ENCODE measurements around the gene DNAH8.

Gene DNAH8

DNA sequence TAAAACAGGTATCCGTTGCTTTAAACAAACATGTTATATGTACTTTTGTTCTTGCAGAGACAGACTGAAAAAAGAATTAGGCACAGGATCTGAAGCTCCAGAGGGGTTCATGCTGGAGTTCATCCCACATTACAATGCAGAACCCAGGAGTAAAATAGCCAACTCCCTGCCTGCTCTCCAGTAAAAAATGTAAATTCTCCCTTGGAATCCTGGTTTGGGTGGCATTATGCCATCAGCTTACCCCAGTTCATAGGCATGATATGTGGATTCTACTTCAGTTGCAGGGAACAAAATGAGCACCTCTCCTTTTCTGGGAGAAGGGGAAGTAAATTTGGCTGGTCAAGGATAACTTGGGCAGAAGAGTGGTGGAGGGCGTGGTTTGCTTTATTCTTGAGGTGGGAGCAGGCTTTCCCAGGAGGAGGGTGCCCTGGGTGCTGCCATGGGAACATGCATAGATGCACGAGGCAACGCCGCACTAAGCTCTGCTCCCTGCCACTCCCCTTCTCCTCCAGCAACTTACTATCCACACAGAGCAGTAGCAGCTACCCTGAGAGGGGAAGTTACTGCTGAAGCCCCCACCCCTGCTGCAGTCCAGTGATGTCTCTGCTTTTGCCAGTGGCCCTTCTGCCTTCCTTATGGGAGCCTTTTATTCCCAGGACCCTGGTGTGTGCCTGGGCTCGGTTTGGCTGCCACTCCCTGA is 261.8 kb downstream of the DNAH8 start:
- H3K27ac Mint-ChIP-seq: no peak overlapping the region
- no peak overlapping the region for H3K4me3 Mint-ChIP-seq
- no peaks in the 10 kb centered on the region for H3K36me3 Mint-ChIP-seq (ENCODE audit: low read depth)
- H3K27me3 Mint-ChIP-seq: peaks cover 36% of the 10 kb centered on the region
- H3K9me3 Mint-ChIP-seq: no peaks in the 10 kb centered on the region
- H3K4me1 Mint-ChIP-seq (ENCODE audit: low read depth): no peaks in the 10 kb centered on the region

DNA sequence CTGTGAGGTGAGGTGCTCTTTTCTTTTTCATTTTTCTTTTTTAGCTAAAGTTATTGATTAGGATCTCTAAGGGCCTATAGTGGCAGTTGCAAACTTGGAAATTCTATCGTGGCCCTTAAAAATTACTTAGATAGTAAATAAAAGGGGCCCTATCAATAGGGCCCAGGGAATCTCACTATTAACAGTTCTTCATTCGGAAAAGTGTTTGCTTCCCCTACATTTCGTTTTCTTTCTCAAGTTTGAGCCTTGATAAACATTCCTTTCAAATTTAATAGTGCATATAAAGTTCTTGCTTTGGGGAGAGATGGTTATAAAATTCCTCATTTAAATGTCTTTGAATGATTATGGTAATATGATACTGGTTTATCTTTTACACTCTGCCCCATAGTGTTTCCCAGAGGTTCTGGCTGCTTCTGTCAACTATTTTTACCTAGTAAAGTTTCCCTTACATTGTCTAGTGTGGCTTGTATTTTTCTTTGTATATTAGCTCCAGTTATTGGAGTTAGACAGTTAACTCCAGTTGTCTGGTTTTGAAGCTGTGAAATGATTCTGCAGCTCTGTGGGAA is 263.1 kb downstream of the DNAH8 start:
- peaks cover 44% of the 10 kb centered on the region for H3K27me3 Mint-ChIP-seq
- H3K4me1 Mint-ChIP-seq (ENCODE audit: low read depth): no peaks in the 10 kb centered on the region
- H3K27ac Mint-ChIP-seq: no peak overlapping the region
- no peak overlapping the region for H3K4me3 Mint-ChIP-seq
- no peaks in the 10 kb centered on the region for H3K9me3 Mint-ChIP-seq
- H3K36me3 Mint-ChIP-seq (ENCODE audit: low read depth): no peaks in the 10 kb centered on the region

DNA sequence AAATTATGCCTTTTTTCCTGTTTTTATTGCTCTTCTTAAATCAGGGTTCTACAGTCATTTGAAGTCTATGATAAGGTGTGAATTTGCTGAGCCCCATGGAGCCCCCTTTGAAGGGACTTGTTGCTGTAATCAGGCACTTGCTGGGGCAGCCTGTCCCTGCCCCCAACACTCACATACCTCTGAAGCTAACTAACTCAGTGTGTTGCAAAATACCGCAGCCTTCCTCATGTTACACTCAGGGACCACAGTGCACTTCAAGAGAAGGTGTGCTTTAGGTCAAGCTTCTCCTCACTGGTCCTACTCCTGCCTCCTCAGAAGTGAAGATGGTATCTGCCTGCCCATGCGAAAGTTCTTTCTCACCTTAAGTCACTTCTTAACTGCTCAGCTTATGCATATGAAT is 267.4 kb downstream of the DNAH8 start:
- Mint-ChIP-seq H3K4me3 (no peak overlapping the region), H3K27me3 (peaks cover 40% of the 10 kb centered on the region), H3K27ac (no peak overlapping the region), H3K9me3 (no peaks in the 10 kb centered on the region), H3K4me1 (ENCODE audit: low read depth) (no peaks in the 10 kb centered on the region), H3K36me3 (ENCODE audit: low read depth) (no peaks in the 10 kb centered on the region)

DNA sequence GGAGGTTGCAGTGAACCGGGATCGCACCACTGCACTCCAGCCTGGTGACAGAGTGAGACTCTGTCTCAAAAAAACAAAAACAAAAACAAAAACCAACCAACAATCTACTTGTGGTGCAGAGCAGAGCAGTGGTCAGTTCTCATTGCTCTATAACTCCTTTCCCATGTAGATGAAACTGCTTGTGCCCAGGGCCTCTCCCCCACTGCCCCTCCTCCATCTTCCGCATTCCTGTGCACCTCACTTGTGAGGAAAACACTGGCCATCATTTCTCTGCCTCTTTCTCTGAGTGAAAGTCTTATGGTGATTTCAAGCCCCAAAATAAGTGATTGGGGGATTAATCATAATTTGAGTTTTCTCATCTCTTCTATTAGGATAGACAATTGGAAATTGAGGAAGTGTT is 269.6 kb downstream of the DNAH8 start:
- no peaks in the 10 kb centered on the region for H3K36me3 Mint-ChIP-seq (ENCODE audit: low read depth)

DNA sequence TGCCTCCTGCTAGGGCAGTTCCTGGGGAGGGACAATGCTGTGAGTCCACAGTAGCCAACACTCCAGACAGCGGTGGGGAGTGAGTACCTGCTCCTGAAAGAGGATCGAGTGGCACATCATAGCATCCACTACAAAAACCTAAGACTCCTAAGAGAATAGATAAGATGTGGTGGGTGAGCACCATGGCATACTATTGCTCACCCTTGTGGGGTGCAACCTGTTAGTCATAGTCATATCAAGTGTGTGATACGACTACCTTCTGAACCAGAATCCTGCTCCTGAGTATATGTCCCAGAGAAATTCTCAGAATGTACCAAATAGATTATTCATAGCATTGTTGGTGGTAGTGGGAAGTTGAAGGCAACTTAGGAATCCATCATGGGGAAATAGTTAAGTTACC is 270.7 kb downstream of the DNAH8 start:
- Mint-ChIP-seq H3K4me3 (no peak overlapping the region), H3K27me3 (peaks cover 18% of the 10 kb centered on the region), H3K9me3 (no peaks in the 10 kb centered on the region), H3K27ac (no peak overlapping the region), H3K36me3 (ENCODE audit: low read depth) (no peaks in the 10 kb centered on the region), H3K4me1 (ENCODE audit: low read depth) (no peaks in the 10 kb centered on the region)

More for the DNA sequence above, 269.6 kb downstream of the DNAH8 start:
- Mint-ChIP-seq H3K27me3 (peaks cover 25% of the 10 kb centered on the region), H3K4me1 (ENCODE audit: low read depth) (no peaks in the 10 kb centered on the region), H3K27ac (no peak overlapping the region), H3K9me3 (no peaks in the 10 kb centered on the region), H3K4me3 (no peak overlapping the region)

DNA sequence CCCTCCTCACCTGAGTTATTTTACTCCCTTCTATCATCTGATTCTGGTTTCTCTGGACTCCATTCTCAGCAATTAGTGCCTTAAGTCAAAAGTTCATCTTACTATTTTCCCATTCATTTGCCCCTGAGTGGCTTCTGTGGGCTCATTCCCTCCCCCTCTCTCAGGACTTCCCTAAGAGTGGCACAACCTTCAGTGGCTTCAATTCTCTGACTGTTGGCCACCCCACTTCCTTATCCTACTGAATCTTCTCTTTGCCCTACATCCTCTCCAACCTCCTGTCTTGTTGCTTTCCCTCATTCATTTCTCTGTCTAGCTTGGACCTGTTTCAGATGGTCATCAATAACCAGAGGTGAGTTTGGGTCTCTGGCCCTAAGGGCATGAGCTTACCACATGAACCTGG is 272.4 kb downstream of the DNAH8 start:
- H3K9me3 Mint-ChIP-seq: no peaks in the 10 kb centered on the region
- no peak overlapping the region for H3K4me3 Mint-ChIP-seq
- peaks cover 19% of the 10 kb centered on the region for H3K27me3 Mint-ChIP-seq
- no peaks in the 10 kb centered on the region for H3K4me1 Mint-ChIP-seq (ENCODE audit: low read depth)
- H3K27ac Mint-ChIP-seq: no peak overlapping the region
- no peaks in the 10 kb centered on the region for H3K36me3 Mint-ChIP-seq (ENCODE audit: low read depth)

DNA sequence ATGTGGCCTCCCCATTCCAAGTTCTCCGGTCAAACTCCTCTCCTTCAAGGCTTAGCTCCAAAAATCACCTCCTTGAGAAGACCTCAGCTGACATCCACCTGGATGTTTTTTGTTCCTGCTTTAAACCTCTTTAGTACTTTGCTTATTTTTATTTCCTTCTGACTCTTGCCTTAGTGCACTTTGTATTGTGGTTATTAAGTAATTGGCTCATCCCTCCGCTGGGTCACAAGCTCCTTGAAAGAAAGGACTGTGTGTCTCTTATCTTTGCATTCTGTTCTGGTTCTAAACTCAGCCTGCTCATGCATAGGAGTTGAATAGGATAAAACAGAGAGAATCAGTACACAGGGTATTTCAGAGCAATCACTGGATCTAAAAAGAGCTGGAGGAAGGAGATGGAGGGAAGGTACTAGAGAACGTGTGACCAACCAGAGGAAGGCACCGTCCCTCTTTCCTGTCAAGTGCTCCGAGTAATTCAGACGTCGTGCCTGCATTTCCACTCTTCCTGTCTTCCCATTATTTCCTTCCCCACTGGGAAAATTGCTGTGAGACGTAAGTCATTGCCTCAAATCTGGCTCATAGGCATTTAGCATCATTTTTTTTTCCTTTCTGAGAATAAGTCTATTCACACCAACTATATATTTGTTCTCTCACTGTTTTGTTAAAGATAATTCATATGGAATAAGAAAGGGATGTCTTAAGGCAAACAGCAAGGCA is 273.8 kb downstream of the DNAH8 start:
- no peak overlapping the region for H3K4me3 Mint-ChIP-seq
- H3K36me3 Mint-ChIP-seq (ENCODE audit: low read depth): no peaks in the 10 kb centered on the region
- peaks cover 10% of the 10 kb centered on the region for H3K27me3 Mint-ChIP-seq
- no peak overlapping the region for H3K27ac Mint-ChIP-seq
- H3K4me1 Mint-ChIP-seq (ENCODE audit: low read depth): no peaks in the 10 kb centered on the region
- no peaks in the 10 kb centered on the region for H3K9me3 Mint-ChIP-seq

DNA sequence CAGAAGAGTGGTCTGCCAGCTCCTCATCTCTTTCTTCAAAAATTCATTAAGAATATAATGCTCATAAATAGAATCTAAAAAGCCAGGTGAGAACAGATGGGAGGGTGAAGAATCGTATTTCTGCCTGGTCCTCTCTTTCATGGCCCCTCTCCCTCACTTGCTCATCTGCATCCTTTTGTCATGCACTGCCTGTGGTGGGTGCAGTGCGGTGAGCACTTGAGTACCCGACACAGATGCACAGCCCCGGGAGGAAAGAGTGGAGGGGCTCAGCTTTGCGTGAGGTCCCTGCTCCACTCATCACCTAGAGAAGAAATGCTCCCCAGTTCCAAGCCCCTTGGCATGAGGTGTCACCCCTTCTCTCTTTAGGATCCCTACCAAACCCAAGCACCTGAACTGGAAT is 275.4 kb downstream of the DNAH8 start:
- Mint-ChIP-seq H3K9me3 (no peaks in the 10 kb centered on the region), H3K4me1 (ENCODE audit: low read depth) (no peaks in the 10 kb centered on the region), H3K27ac (no peak overlapping the region), H3K36me3 (ENCODE audit: low read depth) (no peaks in the 10 kb centered on the region), H3K4me3 (no peak overlapping the region), H3K27me3 (peaks cover 8% of the 10 kb centered on the region)

DNA sequence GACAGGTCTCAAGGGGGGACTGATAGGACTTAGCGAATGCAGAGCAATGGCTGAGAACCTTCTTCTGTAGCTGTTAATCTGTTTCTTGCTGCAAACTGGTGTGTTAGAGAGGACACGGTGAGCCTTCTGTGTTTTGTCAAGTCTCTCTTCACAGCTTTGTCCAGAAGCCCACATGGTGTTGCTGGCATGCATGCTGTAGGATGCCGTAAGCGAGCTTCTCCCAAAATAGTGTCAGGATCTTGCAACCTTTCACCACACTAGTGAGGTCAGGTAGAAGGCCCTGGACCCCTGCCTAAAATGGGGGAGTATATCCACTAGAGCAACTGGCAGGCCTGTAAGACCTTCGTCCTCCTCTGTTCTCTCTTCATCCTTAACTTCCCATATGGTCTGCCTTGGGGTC is 281.6 kb downstream of the DNAH8 start:
- H3K27me3 Mint-ChIP-seq: peaks cover 35% of the 10 kb centered on the region
- H3K27ac Mint-ChIP-seq: no peak overlapping the region
- H3K9me3 Mint-ChIP-seq: no peaks in the 10 kb centered on the region
- no peaks in the 10 kb centered on the region for H3K36me3 Mint-ChIP-seq (ENCODE audit: low read depth)
- no peak overlapping the region for H3K4me3 Mint-ChIP-seq
- H3K4me1 Mint-ChIP-seq (ENCODE audit: low read depth): no peaks in the 10 kb centered on the region

DNA sequence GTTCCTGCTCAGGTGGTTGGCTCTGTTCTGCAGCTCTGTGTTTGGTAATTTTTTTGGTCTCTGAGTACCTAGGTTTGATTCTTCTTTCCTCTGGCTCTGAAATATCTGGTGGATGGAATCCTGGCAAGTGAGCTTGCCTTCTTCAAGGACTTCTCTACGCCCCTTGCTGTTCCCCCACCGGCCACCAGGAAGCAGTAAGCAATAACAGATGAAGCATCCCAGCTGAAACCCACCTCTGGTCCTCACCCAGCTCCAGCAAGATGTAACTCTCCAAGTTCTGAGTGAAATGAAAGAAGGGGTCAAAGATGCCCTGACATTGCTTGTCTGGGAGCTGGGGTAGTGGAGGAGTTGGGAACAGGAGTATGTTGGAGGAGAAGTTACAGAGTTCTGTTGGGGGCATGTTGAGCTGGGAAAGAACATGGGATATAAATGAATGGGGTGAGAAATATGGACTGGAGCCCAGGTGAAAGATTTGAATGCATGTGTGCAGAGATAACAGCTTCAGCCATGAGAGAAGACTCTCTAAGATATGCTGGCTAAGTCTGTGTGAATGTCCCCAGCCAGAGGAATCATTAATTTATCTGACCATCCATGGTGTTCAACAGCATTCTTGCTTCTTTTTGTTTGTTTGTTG is 282.1 kb downstream of the DNAH8 start:
- Mint-ChIP-seq H3K36me3 (ENCODE audit: low read depth) (no peaks in the 10 kb centered on the region), H3K27ac (no peak overlapping the region), H3K4me1 (ENCODE audit: low read depth) (no peaks in the 10 kb centered on the region), H3K4me3 (no peak overlapping the region), H3K9me3 (no peaks in the 10 kb centered on the region), H3K27me3 (peaks cover 38% of the 10 kb centered on the region)

DNA sequence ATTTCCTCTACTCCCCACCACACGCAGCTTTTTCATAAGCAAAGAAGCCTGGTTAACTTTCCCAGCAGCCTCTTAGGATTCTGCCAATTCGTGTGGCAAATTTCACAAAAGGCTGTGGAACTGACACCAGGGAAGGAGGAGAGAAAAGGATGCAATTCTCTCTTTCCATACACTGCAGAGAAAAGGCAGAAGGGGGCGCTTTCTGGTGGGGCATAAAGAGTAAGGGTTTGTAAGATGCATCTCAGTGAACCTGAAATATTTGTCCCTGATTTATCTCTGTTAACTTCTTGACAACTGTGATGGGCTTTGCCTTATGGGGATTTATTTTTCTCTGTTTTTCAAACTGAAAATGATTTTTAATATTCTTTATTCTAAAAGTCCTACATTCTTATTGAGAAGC is 288.0 kb downstream of the DNAH8 start:
- H3K4me1 Mint-ChIP-seq (ENCODE audit: low read depth): no peaks in the 10 kb centered on the region
- no peak overlapping the region for H3K27ac Mint-ChIP-seq
- H3K36me3 Mint-ChIP-seq (ENCODE audit: low read depth): no peaks in the 10 kb centered on the region
- H3K27me3 Mint-ChIP-seq: peaks cover 47% of the 10 kb centered on the region
- no peak overlapping the region for H3K4me3 Mint-ChIP-seq
- no peaks in the 10 kb centered on the region for H3K9me3 Mint-ChIP-seq

DNA sequence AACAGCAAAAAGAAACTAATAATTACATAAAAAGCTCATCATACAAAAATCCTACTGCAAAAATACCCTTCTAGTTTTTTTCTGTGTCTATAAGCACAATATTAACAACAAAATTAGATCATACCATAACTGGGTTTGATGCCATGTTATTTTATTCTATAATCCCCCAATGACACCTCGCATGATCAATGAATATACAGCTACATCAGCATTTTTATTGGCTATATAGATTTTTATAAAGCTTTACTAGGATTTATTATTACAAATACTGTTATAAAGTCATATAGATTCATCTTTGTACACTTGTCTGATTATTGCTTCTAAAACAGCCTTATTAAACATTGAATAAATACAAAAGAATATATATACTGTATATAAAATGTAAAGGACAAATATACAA is 288.4 kb downstream of the DNAH8 start:
- Mint-ChIP-seq H3K27ac (no peak overlapping the region), H3K36me3 (ENCODE audit: low read depth) (no peaks in the 10 kb centered on the region), H3K9me3 (no peaks in the 10 kb centered on the region), H3K27me3 (peaks cover 51% of the 10 kb centered on the region), H3K4me3 (no peak overlapping the region), H3K4me1 (ENCODE audit: low read depth) (no peaks in the 10 kb centered on the region)

DNA sequence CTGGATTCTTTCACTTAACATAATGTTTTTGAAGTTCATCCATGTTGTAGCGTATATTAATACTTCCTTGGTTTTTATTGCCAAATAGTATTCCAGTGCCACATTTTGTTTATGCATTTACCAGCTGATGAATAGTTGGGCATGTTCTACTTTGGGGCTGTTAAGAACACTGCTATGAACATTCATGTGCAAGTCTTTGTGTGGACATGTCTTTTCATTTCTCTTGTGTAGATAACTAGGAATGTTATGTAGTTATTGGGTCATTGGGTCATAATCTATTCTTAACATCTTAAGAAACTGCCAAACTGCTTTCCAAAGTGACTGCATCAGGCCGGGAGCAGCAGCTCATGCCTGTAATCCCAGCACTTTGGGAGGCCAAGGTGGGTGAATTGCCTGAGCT is 289.7 kb downstream of the DNAH8 start:
- Mint-ChIP-seq H3K27me3 (peaks cover 56% of the 10 kb centered on the region), H3K27ac (no peak overlapping the region), H3K4me3 (no peak overlapping the region), H3K36me3 (ENCODE audit: low read depth) (no peaks in the 10 kb centered on the region), H3K9me3 (no peaks in the 10 kb centered on the region), H3K4me1 (ENCODE audit: low read depth) (no peaks in the 10 kb centered on the region)

DNA sequence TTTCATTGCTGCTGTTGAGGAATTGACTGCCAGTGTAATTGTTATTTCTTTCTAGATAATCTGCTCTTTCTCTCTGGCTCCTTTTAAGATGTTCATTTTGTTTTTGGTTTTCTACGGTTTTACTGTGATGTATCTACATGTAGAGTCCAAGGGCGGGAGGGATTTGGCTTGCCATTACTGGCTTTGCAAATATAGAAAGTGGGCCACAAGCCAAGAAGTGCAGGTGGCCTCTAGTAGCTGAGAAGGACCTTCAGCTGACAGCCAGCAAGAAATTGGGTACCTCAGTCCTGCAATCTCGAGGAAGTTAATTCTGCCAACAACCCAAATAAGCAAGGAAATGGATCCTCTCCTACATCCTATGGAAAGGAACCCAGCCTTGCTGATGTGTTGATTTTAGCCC is 290.7 kb downstream of the DNAH8 start:
- peaks cover 52% of the 10 kb centered on the region for H3K27me3 Mint-ChIP-seq
- H3K4me1 Mint-ChIP-seq (ENCODE audit: low read depth): no peaks in the 10 kb centered on the region
- H3K36me3 Mint-ChIP-seq (ENCODE audit: low read depth): no peaks in the 10 kb centered on the region
- H3K27ac Mint-ChIP-seq: no peak overlapping the region
- H3K9me3 Mint-ChIP-seq: no peaks in the 10 kb centered on the region
- no peak overlapping the region for H3K4me3 Mint-ChIP-seq

DNA sequence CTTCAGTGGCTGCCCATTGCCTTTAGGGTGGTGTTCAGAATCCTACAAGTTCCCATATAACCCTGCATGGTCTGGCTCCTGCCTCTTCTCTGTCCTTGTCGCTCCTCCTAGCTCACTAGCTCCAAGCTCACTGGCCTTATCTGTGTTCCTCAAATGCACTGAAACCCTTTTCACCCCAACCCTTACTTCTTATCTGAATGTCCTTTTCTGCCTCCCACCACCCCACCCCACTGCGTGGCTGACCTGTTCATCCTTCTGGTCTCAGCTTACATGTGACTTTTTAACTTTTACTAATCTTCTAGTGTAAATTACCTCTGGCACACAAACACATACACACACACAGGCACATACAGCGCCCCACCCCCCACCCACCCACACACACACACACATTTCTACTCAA is 292.5 kb downstream of the DNAH8 start:
- H3K27me3 Mint-ChIP-seq: peaks cover 58% of the 10 kb centered on the region
- H3K27ac Mint-ChIP-seq: no peak overlapping the region
- H3K36me3 Mint-ChIP-seq (ENCODE audit: low read depth): no peaks in the 10 kb centered on the region
- no peaks in the 10 kb centered on the region for H3K4me1 Mint-ChIP-seq (ENCODE audit: low read depth)
- H3K4me3 Mint-ChIP-seq: no peak overlapping the region
- no peaks in the 10 kb centered on the region for H3K9me3 Mint-ChIP-seq
